NCI-H82 treated with DMSO at 0.1 percent for 48 hours (cell line): Measurements from ENCODE around the gene ERC2.

Source experiments
- DNase-seq: peaks from one replicate; lab custom pipeline; 2025; ENCODE audit not compliant: unreplicated experiment; lab: John Stamatoyannopoulos, UW

Gene ERC2

GRCh38 chr3:55723653-55724406 lies 744.4 kb downstream of the ERC2 start:
- no peak for DNase-seq

GRCh38 chr3:55721716-55722484 lies 746.4 kb downstream of the ERC2 start:
- no peak for DNase-seq

DNA sequence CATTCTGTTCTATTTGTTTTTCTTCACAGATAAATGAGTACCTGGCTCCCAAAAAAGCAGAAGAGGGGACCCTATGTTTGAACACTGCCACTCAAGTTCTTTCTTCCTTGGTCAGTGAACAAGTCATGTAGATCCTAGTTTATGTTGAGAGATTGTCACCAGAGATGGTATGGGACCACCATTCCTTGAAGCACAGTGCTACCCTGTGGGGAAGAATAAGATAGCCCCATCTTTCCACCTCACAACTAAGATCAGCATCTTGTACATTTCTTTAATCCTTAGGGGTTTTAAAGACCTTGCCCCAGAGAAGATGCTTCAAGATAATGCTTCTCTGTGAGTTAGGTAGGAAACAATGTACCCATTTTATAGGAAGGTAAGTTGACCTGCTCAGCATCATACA lies 747.7 kb downstream of the ERC2 start:
- DNase-seq = no peak

GRCh38 chr3:55719508-55719907 lies 748.8 kb downstream of the ERC2 start:
- no peak for DNase-seq

DNA sequence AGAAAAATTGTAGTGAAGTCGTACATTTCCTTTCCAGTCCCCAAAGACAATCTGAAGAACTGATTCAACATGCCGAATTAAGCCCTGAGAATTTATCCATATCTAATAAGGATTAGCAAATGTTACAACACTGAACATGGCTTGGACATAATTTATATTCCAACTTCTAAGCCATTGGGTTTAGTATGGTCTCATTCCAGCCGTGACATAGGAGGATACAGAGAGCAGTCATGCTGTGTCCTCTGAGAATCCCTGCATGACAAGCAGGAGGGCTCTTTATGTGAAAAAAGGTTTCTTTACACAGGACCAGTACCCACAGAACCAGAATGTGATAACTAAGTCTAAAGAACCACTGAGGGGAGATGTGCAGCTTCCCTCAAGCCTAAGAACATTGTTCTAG lies 749.3 kb downstream of the ERC2 start:
- no peak for DNase-seq

DNA sequence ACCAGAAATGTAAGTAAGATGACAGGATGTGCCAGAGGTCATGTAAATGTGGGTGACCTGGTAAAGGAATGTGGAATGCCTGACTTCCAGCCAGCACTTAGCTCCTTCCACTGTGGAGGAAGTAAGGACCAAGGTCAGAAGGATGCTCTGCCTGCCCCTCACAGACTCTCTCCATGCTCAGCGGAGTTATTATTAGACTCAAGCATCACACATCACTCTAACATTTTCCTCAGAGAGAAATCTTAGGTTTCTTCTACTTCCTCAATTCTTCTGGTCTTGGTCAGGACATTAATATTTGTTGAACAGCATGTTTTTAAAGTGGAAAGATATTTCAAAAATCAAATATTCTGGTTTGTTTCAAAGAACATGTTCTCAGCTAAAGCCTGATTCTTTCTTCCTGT lies 749.7 kb downstream of the ERC2 start:
- DNase-seq = no peak

- no peak for DNase-seq
These were observed 750.2 kb downstream of the ERC2 start for GRCh38 chr3:55718074-55718473.

GRCh38 chr3:55717481-55717880 lies 750.8 kb downstream of the ERC2 start:
- no peak for DNase-seq

DNA sequence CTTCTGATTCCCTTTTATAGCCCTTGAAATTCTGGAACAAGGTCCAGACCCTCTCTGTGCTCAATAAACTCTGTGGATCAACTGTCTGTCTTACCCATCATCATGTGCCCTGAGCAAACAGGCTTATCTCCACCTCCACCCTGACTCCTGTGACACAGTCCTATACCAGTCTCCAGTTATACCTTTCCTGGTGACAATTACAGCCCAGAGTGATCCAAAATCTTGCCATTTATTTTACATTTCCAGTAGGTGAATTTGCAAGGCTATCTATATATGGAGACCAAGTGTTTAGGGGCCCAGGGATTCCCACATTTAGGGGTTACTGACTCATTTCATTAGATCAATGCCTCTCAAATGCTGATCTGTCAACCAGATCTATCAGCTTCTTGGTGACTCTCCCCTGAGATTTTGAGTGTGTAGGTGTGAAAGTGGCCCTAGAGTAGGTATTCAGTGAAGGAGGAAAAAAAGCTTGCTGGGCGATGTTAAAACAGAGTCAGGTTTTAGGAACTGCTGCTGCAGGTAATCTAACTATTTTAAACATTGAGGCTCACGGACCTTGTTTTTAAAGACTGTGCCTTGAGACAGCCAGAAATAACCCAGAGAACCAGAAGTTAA lies 751.5 kb downstream of the ERC2 start:
- no peak for DNase-seq

DNA sequence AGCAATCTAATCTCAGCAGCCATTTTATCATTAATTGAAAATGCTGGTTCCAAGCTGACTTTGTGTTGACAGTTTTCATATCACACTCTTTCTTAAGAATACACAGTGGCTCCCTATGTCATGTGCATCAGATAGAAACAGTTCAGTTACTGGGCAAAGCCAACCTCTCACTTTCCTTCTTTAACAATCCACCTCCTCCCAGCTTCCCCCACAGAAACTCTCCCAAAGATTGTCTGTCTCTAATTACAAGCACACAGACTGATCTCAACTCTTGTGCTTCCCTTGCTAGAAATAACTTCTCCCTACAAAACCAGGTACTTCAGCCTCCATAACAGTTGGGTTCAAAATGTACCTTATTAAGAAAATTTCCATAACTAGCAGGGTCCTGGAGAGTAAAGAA lies 752.2 kb downstream of the ERC2 start:
- DNase-seq = no peak

GRCh38 chr3:55714057-55714456 lies 754.2 kb downstream of the ERC2 start:
- no peak for DNase-seq

GRCh38 chr3:55711646-55712045 lies 756.6 kb downstream of the ERC2 start:
- DNase-seq = no peak

DNA sequence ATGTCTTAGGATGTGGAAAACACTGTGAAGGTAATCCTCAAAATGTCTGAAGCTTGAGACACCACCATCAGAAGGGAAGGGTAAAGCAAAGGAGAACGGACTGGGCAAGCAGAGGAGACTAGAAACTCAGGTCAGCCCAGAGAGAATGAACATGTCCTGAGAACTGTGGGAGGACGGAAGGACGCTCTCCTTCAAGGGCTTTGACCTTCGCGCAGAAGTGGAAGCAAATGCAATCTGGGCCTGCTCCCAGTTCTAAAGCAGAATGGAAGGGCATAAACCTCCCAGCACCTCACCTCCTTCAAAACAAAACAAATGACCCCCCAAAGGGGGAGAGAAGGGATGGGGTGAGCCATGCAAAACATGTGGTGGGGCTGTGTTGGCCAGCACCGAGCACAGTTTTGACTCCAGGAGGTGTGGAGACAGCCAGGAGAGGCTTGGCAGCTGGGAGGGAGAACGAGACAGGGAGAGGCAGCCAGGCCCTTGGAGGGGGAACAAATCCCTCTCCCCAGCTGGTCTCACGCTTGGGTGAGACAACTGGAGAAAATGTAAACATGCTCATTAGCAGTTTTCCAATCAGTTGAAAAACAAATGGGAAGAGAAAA lies 758.8 kb downstream of the ERC2 start:
- DNase-seq = no peak

GRCh38 chr3:55708921-55709320 lies 759.3 kb downstream of the ERC2 start:
- DNase-seq = no peak

- no peak for DNase-seq
These were observed 760.0 kb downstream of the ERC2 start for GRCh38 chr3:55708242-55708641.

DNA sequence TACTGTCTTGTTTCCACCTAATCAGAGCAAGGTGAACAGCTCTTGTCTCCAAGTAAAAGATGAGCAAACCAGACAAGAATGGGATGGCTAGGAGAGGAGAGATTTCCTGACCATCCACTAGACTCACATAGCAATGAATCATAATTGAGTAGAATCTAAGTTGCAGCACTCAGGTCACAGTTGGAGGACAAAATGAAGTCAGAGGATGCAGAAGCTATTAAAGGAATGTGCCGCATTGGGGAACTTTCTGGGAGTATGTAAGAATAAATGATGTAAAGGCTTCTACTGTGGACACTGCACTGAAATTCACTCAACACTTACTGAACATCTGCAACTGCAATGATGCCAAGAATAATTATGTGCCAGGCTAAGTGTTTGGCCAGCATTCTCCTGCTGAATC lies 763.7 kb downstream of the ERC2 start:
- no peak for DNase-seq

GRCh38 chr3:55702822-55703221 lies 765.4 kb downstream of the ERC2 start:
- DNase-seq = no peak

DNA sequence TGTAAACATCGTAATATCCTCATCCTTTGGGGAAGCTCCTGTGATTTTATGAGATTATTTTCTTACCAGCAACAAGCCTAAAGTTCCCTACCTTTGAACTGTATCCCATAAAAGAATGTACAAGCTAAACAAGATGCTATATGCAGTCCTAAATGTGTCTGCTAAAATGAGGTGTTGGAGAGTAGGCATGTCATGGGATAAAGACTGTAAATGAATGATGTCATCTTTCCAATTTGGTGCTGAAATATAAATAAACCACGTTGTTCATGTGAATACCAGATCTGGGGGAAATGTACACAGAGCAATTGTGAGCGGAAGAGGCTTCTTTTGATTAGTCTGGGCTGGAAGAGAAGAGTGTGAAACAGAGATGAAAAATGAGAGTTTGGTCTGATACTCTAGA lies 766.3 kb downstream of the ERC2 start:
- no peak for DNase-seq

DNA sequence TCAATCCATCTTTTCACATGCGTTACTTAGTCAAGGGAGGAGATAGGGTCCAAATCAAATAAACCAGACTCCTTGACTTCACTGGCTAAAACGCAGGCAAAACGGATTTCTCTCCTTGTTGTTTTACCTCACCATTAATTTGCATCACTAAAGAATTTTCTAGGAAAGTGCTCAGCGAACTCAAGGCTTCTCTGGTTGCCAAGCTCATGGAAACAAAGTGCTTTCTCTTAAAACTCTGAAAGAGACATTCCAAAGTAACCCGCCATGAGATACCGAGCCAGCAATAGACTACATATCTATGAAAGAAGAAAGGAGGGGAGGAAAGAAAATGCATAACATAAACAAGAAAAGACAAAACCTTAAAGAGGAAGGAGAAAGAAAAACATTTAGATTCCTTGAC lies 769.4 kb downstream of the ERC2 start:
- no peak for DNase-seq

GRCh38 chr3:55697177-55697865 lies 770.9 kb downstream of the ERC2 start:
- no peak for DNase-seq

GRCh38 chr3:55692957-55693558 lies 775.2 kb downstream of the ERC2 start:
- DNase-seq = no peak
